ENCODE measurements around the gene RASGEF1C. TPM values are rescaled to one million over a fixed set of nuclear protein-coding genes. Genes with fewer than 3 reads are reported as not detected.

The RASGEF1C gene
- total RNA-seq, 1 donor from 2014 or later = not detected

Other genes with a start within 250 kb of the RASGEF1C start
- gene RNF130, start 137.5 kb downstream of the RASGEF1C start, total RNA-seq = 61.6 and 69.4 TPM in 2 replicates
- gene MAPK9, start 82.9 kb upstream of the RASGEF1C start, total RNA-seq = 27.4 and 28.5 TPM in 2 replicates
- gene GFPT2, start 144.1 kb upstream of the RASGEF1C start, total RNA-seq = 0.60 and 0.68 TPM in 2 replicates